CD4-positive, alpha-beta T cell treated with Interleukin-2 at 100 ng/mL for 4 hours (primary cell): Measurements from ENCODE around the gene NPC1L1.
"Not testable (repeated sequence)": the region's sequence is repeated elsewhere in the genome, so short reads cannot be mapped to it uniquely, and the experiment has no call there.

Source experiments
- DNase-seq: peaks from one replicate; pipeline ENCODE4 v3.0.0-alpha.2; 2020; ENCODE audit warnings: low spot score

The NPC1L1 gene

DNA sequence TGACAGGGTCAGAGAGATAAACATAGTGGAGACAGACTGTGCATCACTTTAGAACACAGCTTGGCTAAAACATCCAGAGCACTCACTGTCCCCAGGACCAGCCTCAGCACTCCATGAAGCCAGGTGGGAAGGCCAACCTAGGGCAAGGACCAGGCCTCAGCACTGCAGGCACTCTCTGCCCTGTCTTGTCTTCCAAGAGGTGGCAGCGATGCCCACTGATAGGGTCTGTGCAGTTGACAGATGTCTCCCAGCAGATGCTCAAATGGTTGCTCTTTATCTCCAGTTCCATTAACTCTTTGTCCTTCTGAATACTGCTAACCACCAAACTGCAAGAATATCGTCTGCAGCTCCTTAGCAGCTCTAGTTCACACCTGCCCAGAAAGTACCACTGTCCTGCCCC, 23.5 kb upstream of the NPC1L1 start:
- no peak for DNase-seq

- DNase-seq, result no peak
Measured at GRCh38 chr7:44563171-44563679, 22.1 kb upstream of the NPC1L1 start.

DNA sequence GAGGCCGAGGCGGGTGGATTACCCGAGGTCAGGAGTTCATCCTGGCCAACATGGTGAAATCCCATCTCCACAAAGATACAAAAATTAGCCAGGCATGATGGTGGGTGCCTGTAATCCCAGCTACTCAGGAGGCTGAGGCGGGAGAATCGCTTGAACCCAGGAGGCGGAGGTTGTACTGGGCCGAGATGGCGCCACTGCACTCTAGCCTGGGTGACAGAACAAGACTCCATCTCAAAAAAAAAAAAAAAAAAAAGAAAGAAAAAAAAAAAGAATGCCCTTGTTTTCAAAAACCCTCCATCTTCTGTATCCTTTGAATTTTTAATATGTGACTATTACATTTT, 21.5 kb upstream of the NPC1L1 start:
- not testable (repeated sequence) for DNase-seq

GRCh38 chr7:44561962-44562621, 21.0 kb upstream of the NPC1L1 start:
- DNase-seq, result no peak

GRCh38 chr7:44561481-44561880, 20.4 kb upstream of the NPC1L1 start:
- DNase-seq, result no peak

DNA sequence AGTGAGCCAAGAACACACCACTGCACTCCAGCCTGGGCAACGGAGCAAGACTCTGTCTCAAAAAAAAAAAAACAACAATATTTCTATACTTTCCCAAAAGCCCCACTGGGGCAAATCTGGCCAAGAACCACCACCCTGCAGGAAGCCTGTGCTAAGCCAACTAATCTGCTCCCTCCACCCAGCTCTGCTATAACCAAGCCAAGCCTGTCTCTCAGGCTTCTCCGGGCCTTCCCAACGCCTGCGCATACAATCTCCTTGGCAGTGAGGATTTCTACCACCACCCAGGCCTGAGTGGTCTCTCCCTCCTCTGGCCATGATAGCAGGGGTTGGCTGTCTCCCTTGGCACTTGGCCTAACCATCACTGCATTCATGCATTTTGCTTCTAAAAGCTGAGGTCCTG, 18.4 kb upstream of the NPC1L1 start:
- no peak for DNase-seq

DNA sequence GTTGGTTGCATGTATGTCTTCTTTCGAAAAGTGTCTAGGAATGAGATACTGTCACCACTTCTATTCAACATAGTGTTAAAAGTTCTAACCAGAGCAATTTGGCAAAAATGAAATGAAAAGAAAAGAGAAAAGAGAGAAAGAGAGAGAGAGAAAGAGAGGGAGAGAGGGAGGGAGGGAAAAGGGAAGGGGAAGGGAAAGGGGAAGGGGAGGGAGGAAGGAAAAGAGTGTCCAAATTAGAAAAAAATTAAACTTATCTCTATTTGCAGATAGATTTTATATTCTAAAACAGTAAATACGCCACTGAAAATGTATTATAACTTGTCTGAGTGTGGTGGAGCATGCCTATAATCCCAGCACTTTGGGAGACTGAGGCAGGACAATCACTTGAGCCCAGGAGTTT, 16.4 kb upstream of the NPC1L1 start:
- no peak for DNase-seq

DNA sequence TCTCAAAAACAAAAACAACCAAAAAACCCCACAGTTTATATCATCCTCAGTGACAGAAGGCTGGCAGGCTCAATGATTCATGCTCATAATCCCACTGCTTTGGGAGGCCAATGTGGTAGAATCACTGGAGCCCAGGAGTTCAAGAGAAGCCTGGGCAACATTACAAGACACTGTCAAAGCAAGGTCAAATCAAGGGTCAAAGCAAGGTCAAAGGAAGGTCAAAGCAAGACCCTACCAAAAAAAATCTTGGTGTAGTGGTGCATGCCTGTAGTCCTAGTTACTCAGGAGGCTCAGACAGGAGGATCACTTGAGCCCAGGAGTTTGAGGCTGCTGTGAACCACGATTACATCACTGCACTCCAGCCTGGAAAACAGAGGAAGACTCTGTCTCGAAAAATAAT, 14.2 kb upstream of the NPC1L1 start:
- no peak for DNase-seq

DNA sequence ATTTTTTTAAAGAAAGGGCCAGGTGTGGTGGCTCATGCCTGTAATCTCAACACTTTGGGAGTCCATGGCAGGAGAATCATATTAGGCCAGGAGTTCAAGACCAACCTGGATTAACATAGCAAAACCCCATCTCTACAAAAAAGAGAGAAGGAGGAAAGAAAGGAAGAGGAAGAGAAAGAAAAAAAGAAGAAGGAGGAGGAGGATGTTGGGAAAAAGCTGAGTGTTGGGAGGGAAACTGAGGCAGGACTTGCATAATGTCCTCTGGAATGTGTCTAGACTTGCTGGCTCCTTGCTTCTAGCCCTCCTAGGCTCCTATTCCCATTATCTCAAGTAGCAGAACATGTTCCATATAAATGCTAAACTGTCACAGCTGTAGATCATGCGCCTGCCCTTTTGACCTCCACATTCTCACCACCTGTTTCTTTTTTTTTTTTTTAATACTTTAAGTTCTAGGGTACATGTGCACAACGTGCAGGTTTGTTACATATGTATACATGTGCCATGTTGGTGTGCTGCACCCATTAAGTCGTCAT, 11.4 kb upstream of the NPC1L1 start:
- not testable (repeated sequence) for DNase-seq

- no peak for DNase-seq
Measured at GRCh38 chr7:44549457-44549856, 8.3 kb upstream of the NPC1L1 start.

- DNase-seq, result no peak
Measured at GRCh38 chr7:44548893-44549292, 7.8 kb upstream of the NPC1L1 start.

DNA sequence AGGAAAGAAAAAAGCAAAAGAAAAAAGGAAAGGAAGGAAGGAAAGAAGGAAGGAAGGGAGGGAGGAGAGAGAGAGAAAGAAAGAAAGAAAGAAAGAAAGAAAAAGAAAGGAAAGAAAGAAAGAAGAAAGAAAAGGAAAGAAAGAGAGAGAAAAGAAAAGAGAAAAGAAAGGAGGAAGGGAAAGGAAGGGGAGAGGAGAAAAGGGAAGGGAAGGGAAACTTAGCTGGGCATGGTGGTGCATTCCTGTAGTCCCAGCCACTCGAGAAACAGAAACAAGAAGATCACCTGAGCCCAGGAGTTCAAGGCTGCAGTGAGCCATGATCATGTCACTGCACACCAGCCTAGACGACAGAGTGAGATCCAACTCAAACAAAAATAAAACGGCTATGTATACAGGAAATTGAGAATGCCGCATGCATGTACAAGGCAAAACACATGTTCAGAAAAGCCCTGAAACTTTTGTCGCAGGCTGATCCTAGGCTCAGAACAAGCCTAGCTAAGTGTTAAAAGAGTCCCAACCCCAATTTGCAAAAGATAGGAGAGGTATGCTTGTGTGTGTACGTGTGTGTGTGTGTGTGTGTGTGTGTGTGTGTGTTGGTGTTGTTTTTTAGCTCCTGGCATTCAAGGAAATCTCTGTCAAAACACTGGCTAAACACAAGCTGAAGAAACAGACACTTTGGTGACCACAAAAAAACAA, 6.6 kb upstream of the NPC1L1 start:
- DNase-seq, result no peak

GRCh38 chr7:44541876-44542610, 913 bp upstream of the NPC1L1 start:
- DNase-seq, result no peak

DNA sequence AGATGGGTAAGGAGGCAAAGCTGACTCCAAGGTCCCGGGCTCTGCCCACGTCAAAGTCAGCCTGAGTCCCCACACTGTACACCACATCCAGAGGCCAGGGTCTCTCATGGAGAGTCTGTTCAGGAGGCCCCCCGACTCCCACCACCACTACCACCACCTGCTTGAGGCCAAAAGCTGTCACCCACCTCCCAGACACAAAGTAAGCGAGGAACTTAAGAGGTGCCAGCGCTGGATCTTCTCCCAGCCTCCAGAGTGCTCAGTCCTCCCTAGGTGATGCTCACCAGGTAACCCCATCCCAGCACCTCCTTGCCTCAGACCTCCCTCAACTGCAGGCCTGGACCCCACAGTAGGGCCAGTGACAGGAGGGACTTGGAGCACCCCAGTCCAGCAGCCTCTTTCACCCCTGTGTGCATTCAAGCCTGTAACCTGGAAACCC, 520 bp downstream of the NPC1L1 start:
- no peak for DNase-seq

DNA sequence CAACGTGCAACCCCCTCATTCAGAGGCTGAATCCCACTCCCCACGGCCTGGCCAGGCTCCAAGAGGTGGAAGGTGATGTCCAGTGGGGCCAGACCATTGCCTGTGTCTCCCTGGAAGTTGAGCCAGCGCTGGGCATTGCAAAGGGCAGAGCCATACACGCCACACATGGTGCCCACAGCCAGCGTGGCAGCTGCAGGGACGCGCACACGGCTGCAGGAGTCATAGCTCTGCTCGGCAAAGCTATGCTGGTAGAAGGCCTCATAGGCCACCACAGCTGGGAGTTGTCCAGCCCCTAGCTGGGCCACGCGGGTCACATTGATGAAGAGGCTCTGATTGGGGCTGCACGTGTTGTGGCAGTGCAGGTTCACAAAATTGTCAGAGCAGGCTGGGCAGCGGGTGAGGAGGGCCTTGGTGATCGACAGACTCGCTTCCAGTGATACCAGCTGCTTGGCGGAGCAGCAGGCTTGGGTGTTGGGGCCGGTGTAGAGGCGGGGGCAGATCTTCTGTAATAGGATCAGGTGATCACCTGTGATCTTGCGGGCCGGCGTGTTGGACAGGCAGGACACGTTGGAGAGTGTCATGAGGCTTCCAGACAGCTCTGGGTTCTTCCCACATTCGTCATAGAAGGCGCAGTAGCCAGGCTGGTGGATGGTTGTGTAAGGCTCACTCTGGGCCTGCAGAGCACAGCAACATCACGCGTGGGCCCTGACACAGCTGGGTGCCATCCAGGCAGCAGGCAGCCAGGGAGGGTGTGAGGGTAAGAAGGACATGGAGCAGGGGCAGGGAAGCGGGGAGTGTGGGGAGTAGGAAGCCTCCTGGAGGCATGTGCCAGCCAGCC, 1.2 kb downstream of the NPC1L1 start:
- no peak for DNase-seq

- DNase-seq, result no peak
Measured at GRCh38 chr7:44538798-44539668, 2.1 kb downstream of the NPC1L1 start.

- DNase-seq, result no peak
Measured at GRCh38 chr7:44538093-44538797, 2.9 kb downstream of the NPC1L1 start.

- DNase-seq, result no peak
Measured at GRCh38 chr7:44537442-44537841, 3.7 kb downstream of the NPC1L1 start.

DNA sequence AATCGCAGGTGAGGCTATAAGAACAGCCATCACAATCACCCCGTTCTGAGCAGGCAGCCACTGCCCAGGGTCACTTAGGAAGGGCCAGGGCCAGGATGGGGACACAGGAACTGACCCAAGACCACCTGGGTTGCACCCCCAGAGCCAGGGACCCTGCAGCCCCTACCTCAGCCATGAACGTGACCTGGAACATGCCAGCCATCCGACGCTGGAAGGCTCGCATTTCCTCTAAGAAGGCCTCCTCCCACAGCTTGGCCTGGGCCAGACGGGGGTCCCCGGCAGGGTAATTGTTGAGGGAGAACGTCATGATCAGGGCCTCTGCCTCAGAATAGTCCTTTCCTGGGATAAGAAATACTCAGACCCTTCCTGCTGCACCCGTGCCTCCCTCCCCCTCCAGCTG, 5.0 kb downstream of the NPC1L1 start:
- DNase-seq, result no peak

GRCh38 chr7:44535348-44536064, 5.6 kb downstream of the NPC1L1 start:
- DNase-seq, result no peak
